GM10248 (cell line): Measurements from ENCODE around the gene UPK1A.

Experiments used
- CTCF ChIA-PET: fragments of 300-600 bp; sonication (Branson Sonifier 250); formaldehyde crosslinking; extraction: SDS; loops from one replicate; lab custom pipeline; 2021; ENCODE audit warnings: antibody characterized with exemption; lab: Yijun Ruan, JAX
- POLR2A ChIA-PET: fragments of 350-650 bp; sonication (Branson Sonifier 250); formaldehyde crosslinking; extraction: SDS; loops from one replicate; lab custom pipeline; 2020; ENCODE audit warnings: antibody characterized with exemption; lab: Yijun Ruan, JAX
- DNase-seq: peaks from one replicate; pipeline ENCODE4 v3.0.0; 2012; ENCODE audit errors: extremely low spot score
- CTCF ChIP-seq: IDR thresholded peaks from 2 replicates; pipeline ENCODE4 v1.5.1; 2012; ENCODE audit warnings: mild to moderate bottlenecking, low read depth; ENCODE audit errors: extremely low read depth, missing control alignments, control extremely low read depth

The UPK1A gene

GRCh38 chr19:35623327-35624010 lies 42.8 kb upstream of the UPK1A start:
- ChIA-PET CTCF (interaction anchor here (1.1 to 3.1 kb wide), 4 partner anchors 8 to 75 kb away, joined by 3 to 9 read pairs (median 5); partner anchors contain the start of gene HAUS5), POLR2A (interaction anchor here (0.7 kb wide), 1 partner anchor 15 kb away, joined by 6 read pairs; no protein-coding TSS in a partner anchor)
- no peak for TF ChIP-seq CTCF
- DNase-seq: no peak

- CTCF ChIA-PET: no interaction called here
Observed at GRCh38 chr19:35628264-35628564, 38.1 kb upstream of the UPK1A start.

GRCh38 chr19:35628565-35629331 lies 37.6 kb upstream of the UPK1A start, which contains the start of gene RBM42:
Gene RBM42, plus strand, starts transcription at chr19:35629036. Its CDS starts 118 bp downstream, at chr19:35629154.
- CTCF ChIA-PET: interaction anchor here (1.0 kb wide), 1 partner anchor 19 kb away, joined by 3 read pairs; no protein-coding TSS in a partner anchor
- POLR2A ChIA-PET: no interaction called here
- TF ChIP-seq CTCF: no peak
- peak; percentile 99 for DNase-seq

More at GRCh38 chr19:35628264-35628564, 38.1 kb upstream of the UPK1A start:
- POLR2A ChIA-PET: no interaction called here
- DNase-seq: no peak
- TF ChIP-seq CTCF: no peak

- POLR2A ChIA-PET: no interaction called here
- CTCF ChIA-PET: interaction anchor here (1.0 kb wide), 2 partner anchors 16 to 19 kb away, joined by 3 read pairs; no protein-coding TSS in a partner anchor
- no peak for TF ChIP-seq CTCF
- DNase-seq: no peak
Observed at GRCh38 chr19:35629332-35629633, 37.0 kb upstream of the UPK1A start.

GRCh38 chr19:35633727-35634440 lies 32.4 kb upstream of the UPK1A start:
- POLR2A ChIA-PET: no interaction called here
- DNase-seq: no peak
- CTCF ChIA-PET: interaction anchor here (1.1 to 1.6 kb wide), 2 partner anchors 12 to 85 kb away, joined by 3 to 4 read pairs; no protein-coding TSS in a partner anchor
- TF ChIP-seq CTCF: no peak

GRCh38 chr19:35636651-35637050 lies 29.7 kb upstream of the UPK1A start:
- CTCF ChIA-PET: interaction anchor here (1.2 to 1.4 kb wide), 2 partner anchors 44 to 126 kb away, joined by 3 read pairs; no protein-coding TSS in a partner anchor
- POLR2A ChIA-PET: no interaction called here
- DNase-seq: no peak
- no peak for TF ChIP-seq CTCF
